HG02973 (cell line): ENCODE measurements around the gene ITGB1.
"Not testable (repeated sequence)": the region's sequence is repeated elsewhere in the genome, so short reads cannot be mapped to it uniquely, and the experiment has no call there.

ENCODE experiments used
- ATAC-seq: cut with Tn5 transposase; IDR thresholded peaks from one replicate; pipeline ENCODE4 v1.9.1; 2021; ENCODE audit warnings: moderate library complexity; ENCODE audit not compliant: unreplicated experiment

Gene ITGB1

DNA sequence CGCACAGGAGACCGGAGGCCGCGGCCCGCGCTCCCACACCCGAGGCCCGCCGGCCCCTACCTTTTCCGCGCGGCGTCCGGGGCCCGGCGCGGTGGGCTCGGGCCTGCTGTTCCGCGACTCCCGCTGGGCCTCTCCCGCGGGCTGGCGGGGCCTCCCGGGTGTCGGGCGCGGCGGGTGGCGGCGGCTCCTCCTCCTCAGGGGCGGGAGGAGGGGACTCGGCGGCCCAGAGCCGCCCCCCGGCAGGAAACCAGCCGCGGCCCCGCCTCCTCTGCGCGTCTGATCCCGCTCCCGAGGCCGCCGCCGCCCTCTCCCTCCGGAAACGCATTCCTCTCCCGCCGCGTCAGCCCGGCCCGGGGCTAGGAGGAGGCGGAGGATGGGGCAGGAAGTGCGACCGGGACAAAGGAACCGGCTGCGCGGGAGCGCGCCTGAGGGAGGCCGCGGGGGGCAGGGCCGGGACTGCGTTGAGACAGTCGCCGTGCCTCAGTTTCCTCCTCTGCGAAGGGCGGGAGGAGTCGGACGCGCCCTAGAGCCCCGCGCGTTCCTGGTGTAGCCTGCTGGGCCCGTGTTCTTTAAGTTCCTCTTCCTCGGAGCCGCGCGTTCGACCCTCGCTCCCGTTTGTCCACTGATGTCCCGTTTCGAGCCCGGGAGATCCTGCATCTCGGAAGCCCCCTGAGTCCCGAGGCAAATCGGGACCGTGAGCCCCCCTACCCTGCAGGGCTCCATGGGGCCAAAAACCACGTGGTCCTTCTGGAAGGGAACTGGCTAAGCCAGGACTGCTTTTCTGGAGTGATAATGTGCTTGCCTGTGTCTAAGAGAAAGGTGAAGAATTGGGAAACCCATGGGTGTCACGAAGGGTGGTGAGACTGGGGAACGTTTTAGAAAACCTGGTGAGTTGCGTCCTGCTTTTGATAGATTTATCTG lies at the start of gene ITGB1:
TSS of gene ITGB1 (minus strand) at position 146 of the 921 bp plus-strand sequence. CDS start 22,672 bp downstream, outside the sequence.
- peak; percentile 65 for ATAC-seq

DNA sequence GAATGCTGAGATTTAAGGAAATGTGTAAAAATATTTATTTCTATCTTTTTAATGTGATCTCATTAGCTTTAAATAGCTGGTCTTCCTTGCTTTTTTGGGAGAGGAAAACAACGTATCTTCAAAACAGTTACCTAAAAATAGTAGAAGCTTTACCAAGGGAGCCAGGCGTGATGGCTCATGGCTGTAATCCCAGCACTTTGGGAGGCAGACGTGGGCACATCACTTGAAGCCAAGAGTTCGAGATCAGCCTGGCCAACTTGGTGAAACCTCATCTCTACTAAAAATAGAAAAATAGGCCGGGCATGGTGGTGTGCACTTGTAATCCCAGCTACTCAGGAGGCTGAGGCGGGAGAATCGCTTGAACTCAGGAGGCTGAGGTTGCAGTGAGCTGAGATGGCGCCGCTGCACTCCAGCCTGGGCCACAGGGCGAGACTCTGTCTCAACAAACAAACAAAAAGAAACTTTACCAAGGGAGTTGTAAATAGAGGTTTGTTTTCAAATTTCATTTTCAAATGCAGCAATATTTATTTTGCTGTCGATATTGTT lies 48.4 kb upstream of the ITGB1 start:
- no peak for ATAC-seq

DNA sequence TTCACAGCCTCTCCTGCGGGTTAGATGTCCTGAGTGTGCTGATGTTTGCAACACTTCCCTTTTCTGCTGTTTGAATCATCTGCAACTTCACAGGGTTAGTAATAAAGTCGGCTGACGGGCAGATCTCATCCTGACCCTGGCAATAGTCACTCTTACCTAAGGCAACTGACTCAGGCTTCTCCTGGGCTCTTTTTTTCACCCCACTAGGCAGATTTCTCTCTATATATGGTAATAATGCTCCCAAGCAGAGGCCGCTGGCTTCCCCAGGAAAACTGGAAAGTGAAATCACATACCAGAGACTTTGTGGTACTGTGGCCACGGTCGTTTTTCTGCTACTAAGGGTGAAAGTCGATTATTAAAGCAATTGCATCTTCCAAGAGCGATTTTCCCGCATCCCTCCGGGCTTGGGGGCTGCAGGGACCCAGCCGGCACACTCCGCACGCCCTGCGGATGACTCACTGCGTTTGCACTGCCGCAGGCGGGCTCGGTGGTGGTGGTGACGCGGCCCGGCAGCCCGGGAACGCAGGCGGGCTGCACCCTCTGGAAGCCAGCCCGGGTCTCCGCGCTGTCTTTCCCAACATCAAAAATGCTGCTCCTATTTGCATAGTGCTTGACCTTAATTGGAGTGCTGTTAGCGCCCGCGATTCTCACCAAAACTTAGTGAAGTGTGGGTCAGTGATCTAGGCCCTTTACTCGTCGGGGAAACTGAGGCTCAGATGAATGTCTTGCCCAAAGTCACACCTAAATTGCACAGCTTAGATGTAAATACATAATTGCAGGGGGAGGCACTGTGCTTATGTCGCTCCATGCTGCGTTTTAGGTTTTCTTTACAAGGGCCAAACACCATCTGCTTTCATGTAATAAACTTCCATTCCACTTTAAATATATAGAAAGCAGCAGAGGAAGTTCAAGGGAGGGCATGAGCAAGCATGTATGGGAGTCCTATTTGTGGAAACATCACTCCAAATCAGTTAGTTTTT lies 47.6 kb upstream of the ITGB1 start:
- ATAC-seq, result no peak

DNA sequence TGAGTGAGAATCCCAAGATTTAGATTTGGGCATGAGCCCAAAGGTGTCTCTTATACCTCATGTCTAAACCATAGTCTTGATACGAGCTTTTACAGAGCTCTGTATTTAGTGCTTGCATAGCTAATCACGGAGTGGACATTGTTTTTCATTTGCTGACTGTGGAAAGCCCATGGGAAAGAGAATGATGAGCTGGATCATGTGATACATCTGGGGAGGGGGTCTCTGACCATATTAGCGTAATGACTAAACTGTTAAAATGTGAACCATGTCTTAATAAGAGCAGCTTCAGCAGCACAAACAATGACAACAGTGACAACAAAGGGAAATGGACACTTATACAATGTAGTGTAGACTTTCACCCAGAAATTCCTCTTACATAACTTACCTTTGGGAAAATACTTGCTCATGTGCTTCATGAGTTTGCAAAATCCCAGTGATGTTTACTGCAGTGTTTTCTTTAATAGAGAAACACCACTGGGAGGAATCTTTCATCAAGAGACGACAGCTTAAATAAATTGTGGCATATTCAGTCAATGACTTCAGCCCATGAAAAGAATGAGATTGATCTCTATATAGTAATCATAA lies 44.0 kb upstream of the ITGB1 start:
- no peak for ATAC-seq

DNA sequence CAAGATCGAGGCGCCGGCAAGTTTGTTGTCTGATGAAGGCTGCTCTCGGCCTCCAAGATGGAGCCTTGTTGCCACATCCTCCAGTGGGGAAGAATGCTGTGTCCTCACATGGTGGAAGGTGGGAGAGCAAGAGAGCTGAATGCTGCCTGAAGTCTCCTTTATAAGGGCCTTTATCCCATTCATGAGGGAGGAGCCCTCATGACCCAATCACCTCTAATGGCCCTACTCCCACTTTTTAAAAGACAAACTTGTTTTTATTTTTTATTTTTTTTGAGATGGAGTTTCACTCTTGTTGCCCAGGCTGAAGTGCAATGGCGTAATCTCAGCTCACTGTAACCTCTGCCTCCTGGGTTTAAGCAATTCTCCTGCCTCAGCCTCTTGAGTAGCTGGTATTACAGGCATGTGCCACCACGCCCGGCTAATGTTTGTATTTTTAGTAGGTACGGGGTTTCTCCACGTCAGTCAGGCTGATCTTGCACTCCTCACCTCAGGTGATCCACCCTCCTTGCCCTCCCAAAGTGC lies 40.1 kb upstream of the ITGB1 start:
- not testable (repeated sequence) for ATAC-seq

DNA sequence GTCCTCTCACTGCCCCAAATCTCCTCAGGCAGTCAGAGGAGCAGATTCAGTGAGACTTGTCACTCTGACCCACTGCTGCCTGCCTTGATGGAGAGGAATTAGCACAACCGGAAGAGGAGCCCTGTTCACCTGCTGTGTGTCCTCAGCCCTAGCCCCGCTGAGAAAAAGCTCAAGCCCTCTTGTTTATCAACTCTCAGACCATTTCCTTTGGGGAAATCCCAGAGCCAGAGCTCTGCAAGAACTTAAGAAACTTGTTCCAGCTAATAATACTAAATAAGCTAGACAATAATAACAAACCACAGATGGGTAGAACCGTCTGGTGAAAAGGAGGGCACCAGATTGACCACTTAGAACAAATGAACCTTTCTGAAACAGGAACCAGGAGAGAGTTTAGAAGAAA lies 37.7 kb upstream of the ITGB1 start:
- peak; percentile 57 for ATAC-seq

DNA sequence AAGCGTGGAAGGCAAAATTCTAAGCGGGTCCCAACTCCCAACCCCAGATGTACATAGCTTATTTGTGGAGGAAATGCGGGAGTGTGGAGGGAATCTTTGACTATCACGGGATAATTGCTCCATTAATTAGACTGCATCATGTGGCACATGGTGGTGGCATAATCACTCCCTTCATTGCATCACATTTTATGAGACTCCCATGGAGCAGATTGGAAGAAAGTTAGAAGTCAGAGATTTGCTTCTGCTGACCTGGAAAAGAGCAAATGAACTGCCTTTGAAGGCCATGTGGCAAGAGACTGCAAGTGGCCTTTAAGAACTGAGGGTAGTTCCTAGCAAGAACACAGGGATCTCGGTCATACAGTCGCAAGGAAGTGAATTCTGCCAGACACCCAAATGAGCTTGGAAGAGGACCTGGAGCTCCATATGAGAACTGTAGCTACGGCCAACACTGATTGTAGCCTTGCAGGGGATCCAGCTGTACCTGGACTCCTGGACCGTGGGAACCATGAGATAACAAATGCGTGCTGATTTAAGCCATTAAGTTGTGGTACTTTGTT lies 37.1 kb upstream of the ITGB1 start:
- ATAC-seq, result no peak

DNA sequence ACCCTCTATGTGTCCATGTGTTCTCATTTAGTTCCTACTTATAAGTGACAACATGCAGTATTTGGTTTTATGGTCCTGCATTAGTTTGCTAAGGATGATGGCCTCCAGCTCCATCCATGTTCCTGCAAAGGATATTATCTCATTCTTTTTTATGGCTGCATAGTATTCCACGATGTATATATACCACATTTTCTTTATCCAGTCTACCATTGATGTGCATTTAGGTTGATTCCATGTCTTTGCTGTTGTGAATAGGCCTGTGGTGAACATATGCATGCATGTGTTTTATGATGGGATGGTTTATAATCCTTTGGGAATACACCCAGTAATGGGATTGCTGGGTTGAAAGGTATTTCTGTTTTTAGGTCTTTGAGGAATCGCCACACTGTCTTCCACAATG lies 36.6 kb upstream of the ITGB1 start:
- ATAC-seq, result not testable (repeated sequence)

DNA sequence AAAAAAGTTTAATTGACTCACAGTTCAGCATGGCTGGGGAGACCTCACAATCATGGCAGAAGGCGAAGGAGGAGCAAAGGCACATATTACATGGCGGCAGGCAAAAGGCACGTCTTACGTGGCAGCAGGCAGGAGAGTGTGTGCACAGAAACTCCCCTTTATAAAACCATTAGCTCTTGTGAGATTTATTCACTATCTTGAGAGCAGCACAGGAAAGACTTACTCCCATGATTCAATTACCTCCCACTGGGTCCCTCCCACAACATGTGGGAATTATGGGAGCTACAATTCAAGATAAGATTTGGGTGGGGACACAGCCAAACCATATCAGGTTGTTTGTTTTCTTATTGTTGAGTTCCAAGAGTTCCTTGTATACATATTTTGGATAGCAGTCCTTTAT lies 34.3 kb upstream of the ITGB1 start:
- ATAC-seq, result not testable (repeated sequence)

DNA sequence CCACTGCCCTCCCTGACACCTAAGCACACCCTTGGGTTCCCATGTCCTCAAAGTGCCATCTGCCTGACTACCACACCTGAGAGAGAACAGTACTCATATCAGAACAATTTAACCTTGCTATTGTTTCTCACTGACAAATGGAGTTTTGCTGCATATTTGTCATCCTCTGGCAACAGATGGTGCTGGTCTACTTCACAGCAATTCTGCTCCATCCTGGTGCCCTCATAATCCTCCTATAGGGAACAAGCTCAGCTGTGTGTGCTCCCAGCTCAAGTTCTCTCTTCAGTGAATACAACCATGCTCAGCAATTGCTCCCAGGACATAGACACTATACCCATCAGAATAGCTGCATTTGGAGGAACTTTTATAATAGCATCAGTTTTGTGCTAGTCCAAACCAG lies 32.8 kb upstream of the ITGB1 start:
- no peak for ATAC-seq

DNA sequence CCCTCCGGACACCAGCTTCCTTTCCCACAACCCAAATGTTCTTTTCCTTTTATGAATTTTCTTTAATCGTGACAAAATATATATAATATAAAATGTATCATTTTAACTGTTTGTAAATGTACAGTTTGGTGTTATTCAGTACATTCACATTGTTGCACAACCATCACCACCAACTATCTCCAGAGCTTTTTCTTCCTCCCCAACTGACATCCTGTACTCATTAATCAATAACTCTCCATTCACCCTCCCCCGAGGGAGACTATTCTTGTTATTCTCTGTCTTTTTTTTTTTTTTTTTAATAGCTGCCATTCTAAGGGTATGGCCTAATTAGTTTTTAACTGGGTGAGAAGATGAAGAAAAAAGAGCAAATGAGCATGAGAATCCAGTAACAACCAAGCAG lies 30.6 kb upstream of the ITGB1 start:
- ATAC-seq, result no peak

DNA sequence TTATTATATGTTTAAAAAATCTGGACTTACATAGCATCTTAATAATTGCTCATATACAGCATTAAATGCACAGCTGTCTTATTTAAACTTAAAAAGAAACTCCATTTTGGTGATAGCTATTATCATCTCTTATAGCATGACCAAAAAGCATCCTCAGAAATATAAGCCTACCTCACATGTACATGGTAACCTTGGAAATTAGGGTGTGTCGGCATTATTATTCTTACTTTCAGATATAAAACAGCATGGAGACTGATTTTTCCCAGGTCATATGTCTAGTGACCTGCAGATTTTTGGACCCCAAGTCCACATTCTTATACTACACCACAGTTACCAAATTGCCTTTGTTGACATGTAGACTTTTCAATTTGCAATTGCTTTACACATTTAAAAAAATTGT lies 29.1 kb upstream of the ITGB1 start:
- no peak for ATAC-seq

DNA sequence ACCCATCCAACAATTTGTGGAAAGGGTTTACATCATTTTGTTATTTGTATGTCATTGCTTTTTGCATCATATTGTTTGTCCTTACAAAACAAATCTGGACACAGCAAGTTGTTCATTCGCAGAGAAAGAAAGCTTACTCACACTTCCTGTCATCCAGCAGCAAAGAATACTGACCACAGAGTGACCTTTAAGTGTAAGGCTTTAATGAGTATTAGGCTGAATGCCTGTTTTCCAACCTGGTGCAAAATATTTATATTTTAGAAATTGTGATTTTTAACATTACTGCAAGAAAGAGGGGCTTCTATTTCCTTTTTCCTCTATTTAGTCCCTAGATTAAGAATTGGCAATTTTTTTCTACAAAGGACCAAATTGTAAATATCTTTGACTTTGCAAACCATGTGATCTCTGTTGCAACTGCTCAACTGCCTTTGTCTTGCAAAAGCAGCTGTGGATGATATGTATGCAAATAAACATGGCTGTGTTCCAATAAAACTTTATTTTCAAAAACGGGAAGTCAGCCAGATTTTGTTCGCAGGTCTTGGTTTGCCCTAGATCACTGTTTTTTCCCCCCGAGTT lies 27.8 kb upstream of the ITGB1 start:
- ATAC-seq, result no peak

DNA sequence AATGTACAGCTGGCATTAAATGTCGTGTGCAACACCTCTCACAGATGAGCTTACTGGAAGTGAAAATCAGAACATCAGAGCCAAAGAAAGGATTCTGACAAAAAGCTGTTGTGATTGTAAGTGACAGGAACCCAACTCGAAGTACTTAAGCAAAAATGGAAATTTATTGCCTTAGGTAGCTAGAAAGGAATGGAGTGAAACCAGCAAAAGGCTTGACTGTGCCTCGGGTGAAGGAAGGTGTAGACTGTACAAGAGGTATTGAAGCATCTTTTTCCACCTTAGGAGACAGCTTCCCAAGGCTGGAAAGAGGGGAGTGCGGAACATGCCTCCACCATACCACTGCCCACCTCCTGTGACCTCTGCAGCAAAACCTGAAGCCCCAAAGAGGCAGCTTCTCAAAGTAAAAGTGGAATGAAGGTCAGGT lies 27.3 kb upstream of the ITGB1 start:
- no peak for ATAC-seq

DNA sequence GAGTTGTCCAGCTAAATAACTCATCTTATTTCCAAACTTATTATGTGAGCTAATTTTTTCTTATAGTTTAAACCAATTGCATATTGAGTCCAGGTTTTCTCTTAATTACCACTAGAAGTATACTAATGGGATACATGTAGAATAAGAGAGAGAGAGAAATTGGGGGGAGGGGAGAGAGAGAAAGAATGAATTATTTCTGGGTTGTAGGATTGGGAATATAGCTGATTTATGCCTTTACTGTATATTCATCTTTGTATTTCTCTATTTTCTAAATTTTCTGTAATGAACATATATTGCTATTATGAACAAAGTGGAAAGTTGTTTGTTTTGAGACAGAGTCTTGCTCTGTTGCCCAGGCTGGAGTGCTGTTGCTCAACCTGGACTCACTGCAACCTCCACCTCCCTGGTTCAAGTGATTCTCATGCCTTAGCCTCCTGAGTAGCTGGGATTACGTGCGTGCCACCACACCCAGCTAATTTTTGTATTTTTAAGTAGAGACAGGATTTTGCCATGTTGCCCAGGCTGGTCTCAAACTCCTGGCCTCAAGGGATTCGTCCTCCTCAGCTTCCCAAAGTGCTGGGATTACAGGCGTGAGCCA lies 26.1 kb upstream of the ITGB1 start:
- ATAC-seq, result no peak

DNA sequence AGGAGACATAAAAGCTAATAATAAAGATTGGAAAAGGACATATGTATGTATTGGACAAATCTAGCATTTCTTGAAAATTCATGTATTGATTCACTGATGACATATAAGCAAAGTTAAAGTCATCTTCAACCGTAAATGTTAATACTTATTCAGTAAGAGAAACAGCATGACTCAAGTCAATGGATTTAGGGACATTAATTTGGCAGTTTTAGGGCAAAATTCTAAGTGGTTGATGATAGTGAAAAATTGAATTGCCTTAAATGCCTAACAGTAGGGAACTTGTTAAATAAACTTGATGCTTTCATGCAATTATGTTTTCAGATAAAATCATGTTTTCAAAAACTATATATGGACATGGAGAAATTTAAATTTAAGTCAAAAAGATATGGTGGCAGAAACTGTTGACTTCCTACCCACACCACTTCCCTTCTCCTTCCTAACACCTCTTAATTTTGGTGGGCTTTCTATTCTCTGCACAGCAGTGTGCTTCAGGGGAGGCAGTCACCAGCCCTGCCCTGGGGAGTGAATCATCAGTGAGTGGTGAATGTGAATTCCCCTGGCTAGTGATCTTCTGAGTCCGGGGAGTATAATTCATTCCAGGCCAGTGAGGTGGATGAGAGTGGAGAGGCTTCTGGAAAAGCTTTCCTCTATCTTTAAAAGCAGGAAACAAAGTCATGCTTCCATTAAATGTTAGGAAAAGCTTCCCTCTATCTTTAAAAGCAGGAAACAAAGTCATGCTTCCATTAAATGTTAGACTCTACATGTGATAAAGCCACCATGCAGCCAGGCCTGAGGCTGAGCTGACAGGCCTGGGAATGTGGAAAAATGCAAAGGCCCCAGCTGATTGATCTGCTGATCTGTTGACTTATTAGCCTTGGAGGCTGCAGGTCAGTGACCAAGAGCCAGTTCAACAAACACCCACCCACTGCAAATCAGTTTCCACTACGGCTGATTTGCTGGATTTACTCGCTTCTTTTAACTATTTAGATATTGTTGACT lies 25.2 kb upstream of the ITGB1 start:
- no peak for ATAC-seq

DNA sequence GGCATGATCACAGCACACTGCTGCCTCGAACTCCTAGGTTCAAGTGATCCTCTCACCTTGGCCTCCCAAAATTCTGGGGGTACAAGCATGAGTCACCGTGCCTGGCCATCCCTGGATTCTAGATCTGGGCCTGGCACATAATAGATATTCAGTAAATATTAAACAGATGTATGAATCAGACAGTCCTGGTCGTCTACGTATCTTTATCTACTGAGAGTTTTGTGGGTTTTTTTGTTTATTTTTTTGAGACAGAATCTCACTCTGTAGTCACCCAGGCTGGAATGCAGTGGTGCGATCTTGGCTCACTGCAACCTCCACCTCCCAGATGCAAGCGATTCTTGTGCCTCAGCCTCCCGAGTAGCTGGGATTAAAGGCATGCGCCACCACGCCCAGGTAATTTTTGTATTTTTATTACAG lies 24.3 kb upstream of the ITGB1 start:
- no peak for ATAC-seq

DNA sequence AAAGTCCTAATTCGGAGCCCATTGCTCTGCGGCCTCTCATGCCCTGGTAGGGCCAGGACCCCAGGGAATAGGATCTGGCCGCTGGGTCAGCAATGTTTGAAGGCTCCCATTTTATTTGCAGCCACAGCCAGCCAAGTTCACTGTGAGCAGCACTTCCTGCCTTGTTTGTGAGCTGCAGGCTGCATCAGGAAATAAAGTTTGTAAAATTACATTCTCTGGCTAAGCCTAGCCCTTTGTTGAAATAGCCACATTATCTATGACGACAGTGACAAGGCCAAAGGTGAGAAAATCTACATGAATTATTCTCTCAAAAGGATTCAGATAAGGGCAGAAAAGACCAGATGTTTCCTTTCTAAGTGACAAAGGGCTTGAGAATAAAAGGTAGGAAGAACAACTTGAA lies 23.7 kb upstream of the ITGB1 start:
- no peak for ATAC-seq
